Muscle of arm (tissue), 12 donors: ENCODE data around the gene SLC25A29. TPM values are rescaled to one million over a fixed set of nuclear protein-coding genes. Genes with fewer than 3 reads are reported as not detected.
"Not testable (repeated sequence)": the region's sequence is repeated elsewhere in the genome, so short reads cannot be mapped to it uniquely, and the experiment has no call there.

Source experiments
- DNase-seq: peaks from one replicate; pipeline ENCODE4 v3.0.0-alpha.2; 2013
- polyA plus RNA-seq, 12 donors: library from polyadenylated mRNA; unstranded; fragments of 120-200 nt; gene quantifications; one replicate each; pipeline ENCODE4 v1.2.1, GENCODE V29; 2013; ENCODE audit not compliant: insufficient read length in 12 of 12

SLC25A29 gene
- polyA plus RNA-seq, 12 donors = 14.3 to 60.5 (median 27.5) TPM; not detected in 1

DNA sequence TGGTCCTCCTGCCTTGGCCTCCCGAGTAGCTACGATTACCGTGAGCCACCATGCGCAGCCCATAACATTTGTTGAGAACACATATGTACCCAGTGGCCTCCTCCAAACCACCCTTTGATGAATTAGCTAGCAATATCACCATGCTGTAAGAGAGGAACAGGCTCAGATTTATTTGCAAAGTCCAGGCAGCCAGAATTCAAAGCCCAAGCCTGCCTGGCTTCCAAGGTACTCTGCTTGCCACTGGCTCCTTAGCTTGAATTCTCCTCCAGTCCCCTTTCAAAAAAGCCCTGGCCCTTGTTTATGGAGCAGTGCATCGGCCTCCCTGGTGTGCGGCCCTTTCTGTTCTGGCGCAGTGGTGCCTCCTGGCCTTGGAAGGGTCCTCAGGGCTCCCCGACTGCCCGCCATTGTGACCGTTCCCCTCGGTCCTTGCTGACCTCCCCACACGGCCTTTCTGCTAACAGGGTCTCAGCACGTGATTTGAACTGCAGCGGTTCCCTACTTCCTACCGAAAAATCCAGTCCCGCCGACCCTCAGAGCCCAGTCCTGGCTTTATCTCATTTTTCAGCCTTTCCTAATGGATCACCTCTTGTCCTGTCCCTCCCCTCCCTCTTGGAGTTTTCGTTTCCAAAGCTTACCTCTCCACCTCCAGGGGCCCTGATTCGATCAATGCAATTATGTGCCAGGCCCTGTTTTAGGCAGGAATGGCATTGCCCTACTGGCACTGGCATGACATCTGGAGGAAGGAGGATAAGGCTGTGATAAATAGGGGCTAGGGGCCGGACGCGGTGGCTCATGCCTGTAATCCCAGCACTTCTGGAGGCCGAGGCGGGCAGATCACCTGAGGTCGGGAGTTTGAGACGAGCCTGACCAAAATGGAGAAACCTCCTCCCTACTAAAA, 22.0 kb downstream of the SLC25A29 start:
- no peak for DNase-seq

DNA sequence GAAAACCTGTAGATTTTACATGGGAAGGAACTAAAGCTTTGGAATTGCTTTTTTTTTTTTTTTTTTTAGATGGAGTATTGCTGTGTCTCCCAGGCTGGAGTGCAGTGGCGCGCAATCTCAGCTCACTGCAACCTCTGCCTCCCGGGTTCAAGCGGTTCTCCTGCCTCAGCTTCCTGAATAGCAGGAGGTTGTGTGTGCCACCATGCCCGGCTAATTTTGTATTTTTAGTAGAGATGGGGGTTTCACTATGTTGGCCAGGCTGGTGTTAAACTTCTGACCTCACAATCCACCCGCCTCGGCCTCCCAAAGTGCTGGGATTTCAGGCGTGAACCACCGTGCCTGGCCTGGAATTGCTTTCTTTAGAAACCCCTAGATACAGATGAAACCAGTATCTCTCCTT, 22.8 kb downstream of the SLC25A29 start:
- DNase-seq = not testable (repeated sequence)

DNA sequence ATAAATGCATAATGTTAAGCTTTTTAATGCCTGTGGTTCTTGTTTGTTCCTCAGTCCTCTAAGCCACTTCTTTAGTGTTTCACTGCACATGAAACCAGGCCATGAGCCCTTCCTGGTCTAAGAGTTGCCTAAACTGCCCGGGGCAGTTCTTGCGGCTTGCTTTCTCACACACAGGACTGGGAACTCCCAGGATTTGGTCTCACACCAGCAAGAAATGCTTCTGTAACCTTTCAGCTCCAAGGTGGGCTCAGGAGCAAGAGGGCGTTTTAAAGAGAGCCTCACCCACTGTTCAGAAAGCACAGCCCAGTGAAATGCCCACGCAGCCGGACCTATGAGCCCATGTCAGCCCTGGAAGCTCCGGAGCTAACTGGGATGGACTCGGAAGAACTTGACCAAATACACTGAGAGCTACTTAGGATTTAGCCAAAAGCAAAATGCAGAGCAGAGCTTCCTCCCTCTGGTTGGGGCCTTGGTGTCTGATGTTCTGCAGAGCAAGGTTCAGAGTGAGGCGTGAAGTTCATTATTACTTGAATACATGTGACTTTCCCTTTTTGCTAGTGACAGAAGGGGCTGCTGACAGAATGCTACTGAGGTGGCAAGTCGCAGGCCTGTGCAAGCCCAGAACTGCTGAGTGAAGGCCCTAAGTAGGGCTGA, 23.4 kb downstream of the SLC25A29 start:
- DNase-seq = no peak

DNA sequence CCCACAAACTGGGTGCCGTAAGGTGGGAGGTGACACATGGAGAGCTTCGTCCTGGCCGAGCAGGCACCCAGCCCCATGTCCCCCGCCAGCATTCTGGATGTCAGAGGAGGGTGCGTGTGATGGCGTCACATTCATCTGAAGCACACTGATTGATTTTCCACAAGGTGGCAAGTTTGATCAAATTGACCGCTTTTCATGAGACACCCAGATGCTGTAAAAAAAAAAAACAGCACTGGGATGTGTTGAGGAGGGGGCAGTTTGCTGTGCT, 24.2 kb downstream of the SLC25A29 start:
- DNase-seq = no peak

GRCh38 chr14:100281286-100282082, 24.8 kb downstream of the SLC25A29 start:
- DNase-seq = no peak

DNA sequence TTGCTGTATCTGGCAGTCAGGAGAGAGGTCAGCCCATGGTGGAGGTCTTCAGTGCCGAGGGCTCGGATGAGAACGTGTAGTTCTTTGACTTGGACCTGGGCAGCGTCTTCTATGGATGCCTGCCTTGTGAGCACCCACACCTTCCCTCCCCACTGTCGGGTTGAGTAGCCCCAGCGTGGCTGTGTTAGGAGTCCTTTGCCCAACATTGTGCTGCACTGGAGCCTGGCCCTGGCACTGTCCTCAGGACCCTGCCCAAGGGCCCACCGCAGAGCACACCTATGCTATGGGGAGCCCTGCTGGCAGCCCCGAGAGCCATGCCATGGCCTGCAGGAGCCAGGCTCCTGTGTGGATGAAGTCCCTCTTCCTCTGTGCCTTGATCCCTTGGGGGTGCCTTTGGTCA, 26.7 kb downstream of the SLC25A29 start:
- DNase-seq = no peak

GRCh38 chr14:100279133-100279532, 27.1 kb downstream of the SLC25A29 start:
- no peak for DNase-seq

GRCh38 chr14:100278702-100279101, 27.5 kb downstream of the SLC25A29 start:
- DNase-seq = no peak

GRCh38 chr14:100275214-100275613, 31.0 kb downstream of the SLC25A29 start:
- DNase-seq = no peak

DNA sequence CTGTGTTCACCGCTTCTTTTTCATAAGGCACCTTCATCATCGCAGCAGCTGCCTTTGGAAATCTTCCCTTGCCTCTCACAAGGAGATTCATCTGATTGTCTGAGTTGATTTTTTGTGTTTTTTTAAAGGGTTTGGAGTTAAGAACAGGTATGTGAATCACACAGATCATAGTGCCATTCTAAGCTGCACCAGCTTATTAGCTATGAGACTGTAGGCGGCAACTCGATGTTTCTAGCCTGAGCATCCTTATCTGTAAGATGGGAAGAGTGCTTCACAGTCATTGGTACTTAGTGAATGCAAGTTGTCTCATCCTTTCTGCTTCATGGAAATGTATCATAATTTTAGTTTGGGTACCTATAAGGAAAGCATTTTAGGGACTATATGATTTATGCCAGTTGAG, 32.0 kb downstream of the SLC25A29 start:
- no peak for DNase-seq

DNA sequence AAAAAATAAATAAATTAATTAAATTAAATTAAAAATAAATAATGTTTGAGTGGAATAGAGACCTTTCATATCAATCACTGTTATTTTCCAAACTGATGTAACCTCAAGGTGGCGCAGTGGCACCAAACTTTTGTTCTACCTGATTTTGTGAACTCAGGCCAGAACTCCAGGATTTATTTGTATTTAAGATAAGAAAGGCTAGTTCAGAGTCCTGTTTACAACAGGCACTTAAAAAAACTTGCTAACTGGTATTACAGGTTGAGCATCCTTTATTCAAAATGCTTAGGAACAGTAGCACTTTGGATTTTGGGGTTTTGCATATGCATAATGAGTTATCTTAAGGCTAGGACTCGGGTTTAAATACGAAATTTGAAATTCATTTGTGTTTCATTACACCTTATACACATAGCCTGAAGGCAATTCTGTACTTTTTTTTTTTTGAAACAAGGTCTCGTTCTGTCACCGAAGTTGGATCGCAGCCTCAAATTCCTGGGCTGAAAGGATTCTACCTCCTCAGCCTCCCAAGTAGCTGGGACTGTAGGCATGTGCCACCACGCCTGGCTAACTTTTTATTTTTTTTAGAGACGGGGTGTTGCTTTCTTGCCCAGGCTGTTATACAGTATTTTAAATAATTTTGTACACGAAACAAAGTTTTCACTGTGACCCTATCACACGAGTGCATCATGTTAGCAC, 34.9 kb downstream of the SLC25A29 start:
- no peak for DNase-seq

- no peak for DNase-seq
Measured at GRCh38 chr14:100268591-100269207, 37.5 kb downstream of the SLC25A29 start.

GRCh38 chr14:100267990-100268389, 38.3 kb downstream of the SLC25A29 start:
- no peak for DNase-seq

- DNase-seq = no peak
Measured at GRCh38 chr14:100263141-100263540, 43.1 kb downstream of the SLC25A29 start.

DNA sequence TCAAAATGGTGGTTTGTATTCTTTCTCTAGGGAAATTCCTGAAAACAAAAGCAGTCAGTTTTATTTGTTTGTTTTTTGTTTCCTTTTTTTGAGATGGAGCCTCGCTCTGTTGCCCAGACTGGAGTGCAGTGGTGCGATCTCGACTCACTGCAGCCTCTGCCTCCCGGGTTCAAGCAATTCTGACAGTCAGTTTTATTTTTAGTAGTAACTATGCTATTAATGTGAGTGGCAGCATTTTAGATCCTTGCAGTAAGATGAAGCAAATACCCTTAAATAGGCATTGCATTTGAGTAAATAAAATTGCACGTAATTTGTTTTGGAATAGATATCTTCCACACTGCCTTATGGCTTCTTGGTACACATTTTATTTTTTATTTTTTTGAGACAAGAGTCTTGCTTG, 43.7 kb downstream of the SLC25A29 start:
- no peak for DNase-seq

DNA sequence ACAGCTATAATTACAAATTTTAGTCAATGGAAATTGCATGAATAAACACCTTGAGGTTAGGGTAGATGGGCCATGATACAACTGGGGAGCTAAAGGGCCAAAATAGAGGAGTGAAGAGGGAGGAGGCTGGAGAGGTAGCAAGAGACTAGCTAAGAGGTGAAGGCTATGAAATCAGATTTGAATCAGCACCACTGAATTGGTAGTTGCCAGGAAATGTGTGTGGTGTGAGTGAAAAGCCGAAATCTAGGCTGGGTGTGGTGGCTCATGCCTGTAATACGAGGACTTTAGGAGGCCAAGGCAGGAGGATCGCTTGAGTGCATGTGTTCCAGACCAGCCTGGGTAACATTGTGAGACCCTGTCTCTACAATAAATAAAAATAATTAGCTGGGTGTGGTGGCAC, 44.6 kb downstream of the SLC25A29 start:
- no peak for DNase-seq

DNA sequence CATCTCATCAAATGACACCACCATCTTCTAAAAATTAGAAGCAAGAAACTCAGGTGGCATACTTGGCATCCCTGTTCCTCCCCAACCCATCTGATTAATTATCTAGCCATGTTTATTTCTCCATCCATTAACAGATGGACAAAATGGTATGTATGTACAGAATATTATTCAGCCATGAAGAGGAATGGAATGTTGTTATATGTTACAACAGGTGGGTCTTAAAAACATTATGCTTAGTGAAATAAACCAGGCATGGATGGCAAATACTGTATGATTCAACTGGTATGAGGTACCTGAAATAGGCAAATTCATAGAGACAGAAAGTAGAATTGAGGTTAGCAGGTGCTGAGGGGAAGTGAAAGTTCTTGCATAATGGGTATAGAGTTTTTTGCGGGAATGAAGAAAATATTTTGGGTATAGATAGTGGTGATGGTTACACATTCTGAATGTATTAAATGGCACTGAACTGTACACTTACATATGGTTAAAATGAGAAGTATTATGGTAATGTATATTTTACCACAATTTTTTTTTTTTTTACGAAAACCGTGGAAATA, 49.8 kb downstream of the SLC25A29 start:
- DNase-seq = no peak

- no peak for DNase-seq
Measured at GRCh38 chr14:100252684-100253083, 53.6 kb downstream of the SLC25A29 start.

- no peak for DNase-seq
Measured at GRCh38 chr14:100250732-100251465, 55.3 kb downstream of the SLC25A29 start.

DNA sequence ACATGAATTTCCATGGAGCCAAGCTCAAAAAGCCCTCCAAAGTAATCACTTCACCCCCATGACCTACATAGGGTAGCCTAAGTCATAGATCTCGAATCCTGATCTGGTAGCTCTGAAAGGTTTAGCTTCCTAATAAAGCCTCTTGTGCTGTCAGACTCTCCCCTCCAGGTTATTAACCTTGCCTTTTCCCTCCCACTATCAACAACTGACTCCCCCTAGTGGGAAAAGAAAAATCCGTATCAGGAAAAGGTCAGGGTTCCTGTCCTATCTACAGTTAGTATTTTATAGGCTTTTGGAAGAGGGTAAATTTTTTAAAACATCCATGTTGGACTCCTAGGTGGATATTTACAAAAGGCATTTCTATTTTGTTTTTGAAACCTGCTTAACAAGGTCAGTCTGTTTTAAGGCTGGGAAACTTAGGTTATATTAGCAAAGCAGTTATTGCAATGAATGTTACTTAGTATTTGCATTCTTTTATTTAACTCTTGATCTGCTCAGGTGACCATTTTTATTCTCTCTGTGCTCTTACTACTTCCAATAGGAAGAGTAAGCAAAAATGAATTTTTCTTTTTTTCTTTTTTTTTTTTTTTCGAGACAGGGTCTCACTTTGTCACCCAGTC, 59.3 kb downstream of the SLC25A29 start:
- DNase-seq = no peak
